ENCODE results near the gene WDFY1. TPM values are rescaled to one million over a fixed set of nuclear protein-coding genes. Genes with fewer than 3 reads are reported as not detected.

WDFY1 gene
- polyA plus RNA-seq, 10 donors, result 26.7 to 35.2 (median 31.4) TPM

DNA sequence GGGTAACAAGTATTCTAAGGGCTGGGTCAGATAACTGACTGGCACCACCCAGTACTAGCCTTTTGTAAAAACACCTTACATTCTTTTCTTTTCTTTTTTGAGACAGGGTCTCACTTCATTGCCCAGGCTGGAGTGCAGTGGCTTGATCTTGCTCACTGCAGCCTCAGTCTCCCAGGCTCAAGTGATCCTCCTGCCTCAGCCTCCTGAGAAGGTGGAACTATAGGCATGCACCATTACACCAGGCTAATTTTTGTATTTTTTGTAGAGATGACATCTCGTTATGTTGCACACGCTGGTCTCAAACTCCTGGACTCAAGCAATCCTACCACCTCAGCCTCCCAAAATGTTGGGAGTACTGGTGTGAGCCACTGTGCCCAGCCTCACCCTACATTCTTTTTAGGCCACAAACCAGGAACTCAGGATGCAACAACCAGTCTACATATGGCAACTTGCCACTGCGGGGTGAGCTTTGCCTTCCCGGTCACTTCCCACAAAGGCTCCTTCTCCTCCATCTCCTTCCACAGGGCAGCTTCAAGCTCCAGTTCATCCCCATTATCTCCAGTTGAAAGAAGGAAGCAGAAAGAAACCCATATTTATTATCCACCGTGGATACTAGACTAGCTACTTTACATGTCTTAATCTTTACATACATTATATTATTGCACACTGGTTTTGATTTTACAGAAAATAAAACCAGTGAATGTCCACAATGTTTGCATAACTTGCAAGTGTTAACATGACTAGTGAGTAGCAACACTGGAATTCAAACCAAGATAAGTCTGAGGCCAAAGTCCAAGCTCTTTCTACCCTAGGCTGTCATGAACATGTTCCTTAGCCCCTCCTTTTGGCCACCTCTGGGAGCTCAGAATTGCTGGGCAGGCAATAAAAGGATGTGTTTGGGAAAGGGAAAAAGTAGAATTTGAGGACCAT lies 84.1 kb downstream of the WDFY1 start:
- DNase-seq, result no peak

DNA sequence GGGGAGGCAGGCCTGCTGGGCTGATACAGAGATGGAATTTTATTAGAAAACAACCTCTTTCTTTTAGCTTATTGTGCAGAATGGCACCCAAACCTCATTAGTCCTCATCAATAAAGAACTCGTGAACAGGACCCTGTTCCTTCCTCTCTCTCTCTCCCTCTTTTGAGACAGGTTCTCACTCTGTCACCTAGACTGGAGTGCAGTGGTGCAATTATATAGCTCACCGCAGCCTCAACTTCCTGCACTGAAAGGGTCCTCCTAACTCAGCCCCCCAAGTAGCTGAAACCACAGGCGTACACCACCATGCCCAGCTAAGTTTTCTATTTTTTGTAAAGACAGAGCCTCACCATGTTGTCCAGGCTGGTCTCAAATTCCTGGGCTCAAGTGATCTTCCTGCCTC lies 86.1 kb downstream of the WDFY1 start:
- no peak for DNase-seq

- no peak for DNase-seq
These were observed 88.6 kb downstream of the WDFY1 start for GRCh38 chr2:223856584-223856983.

DNA sequence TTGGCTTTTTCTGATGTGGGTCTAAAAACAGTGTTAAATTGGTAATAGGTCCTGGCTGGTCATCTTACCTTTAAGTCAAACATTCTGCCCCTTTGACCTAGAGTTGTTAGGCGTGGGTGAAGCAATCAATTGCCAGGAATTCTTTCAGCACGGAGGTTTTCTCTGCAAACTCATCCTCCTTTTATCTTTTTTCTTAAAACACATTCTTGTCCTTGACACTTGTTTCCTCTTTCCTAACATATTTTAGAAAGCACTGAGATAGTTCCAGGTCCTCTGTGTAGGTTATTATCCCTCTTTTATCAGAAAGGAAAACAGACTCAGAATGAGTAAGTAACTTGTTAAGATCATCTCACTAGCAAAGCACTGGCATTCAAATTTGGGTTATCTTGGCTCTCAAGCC lies 89.1 kb downstream of the WDFY1 start:
- DNase-seq, result no peak

DNA sequence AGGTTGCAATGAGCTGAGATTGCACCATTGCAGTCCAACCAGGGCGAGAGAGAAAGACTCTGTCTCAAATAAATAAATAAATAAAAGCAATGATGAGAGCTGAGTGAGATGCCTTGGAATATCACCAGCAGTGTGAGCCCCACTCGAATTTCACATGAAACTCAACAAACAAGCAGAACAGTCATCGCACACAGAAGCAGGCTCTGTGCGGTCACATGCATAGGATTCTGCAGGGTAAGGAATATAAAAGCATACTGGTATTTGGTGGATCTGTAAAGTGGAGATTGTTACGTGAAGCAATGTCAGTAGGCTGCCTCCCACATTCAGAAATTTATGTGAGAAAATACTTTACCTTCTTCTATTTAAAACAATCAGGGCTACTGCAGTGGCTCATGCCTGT lies 89.7 kb downstream of the WDFY1 start:
- no peak for DNase-seq

- DNase-seq, result no peak
These were observed 90.4 kb downstream of the WDFY1 start for GRCh38 chr2:223854741-223855140.

DNA sequence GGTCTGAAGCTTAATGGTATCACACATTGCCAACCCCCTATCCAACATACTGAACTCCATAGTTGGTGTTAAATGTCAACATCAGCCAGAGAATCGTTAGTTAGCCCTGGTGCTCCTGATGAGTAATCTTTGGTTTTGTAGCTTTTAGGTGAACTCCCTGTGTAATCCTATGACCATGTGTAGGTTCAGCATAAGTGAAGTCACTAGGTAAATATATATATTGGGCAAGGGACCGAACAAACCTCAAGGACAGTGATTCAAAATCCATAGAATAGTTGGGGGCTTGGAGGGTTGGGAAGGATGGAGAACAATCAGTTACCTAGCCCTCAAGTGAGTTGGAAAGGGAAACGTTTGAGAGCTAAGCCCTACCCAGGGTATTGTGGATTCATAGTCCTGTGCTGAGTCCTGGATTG lies 91.7 kb downstream of the WDFY1 start:
- no peak for DNase-seq

DNA sequence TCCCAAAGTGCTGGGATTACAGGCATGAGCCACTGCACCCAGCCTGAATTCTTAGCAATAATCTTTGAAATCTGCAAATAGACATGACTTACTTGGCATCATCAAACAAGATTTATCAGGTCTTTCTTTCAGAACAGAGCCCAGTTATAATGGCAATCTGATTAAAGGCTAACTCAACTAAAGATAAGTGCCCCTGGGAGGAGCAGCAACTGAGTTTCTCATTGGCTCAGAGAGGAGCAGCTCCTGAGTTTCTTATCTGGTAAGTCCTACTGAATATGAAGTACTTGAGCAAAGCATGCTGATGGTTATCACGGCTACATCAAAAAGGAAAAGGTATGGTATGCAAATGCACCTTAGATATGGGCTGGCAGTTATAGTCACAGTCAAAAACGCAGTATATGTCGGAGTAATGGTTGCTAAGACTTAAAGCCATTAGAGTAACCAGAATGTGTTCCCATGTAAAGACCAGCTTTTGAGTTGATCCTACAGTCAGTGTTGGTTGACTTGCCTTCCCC lies 92.8 kb downstream of the WDFY1 start:
- no peak for DNase-seq

DNA sequence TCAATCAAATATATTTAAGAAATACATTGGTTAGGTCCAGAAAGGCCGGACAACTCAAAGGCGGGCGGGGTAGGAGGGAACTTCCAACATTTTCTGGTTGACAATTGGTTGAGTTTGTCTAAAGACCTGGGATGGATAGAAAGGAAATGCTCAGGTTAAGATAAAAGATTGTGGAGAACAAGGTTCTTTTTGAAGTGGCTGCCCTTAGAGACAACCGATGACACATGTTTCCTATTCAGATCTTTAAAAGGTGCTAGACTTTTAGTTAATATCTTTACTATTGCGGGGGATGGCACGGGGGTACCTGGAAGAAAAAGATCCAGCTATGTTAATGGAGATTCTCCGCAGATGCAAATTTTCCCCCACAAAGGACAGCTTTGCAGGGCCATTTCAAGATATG lies 97.7 kb downstream of the WDFY1 start:
- DNase-seq, result no peak

DNA sequence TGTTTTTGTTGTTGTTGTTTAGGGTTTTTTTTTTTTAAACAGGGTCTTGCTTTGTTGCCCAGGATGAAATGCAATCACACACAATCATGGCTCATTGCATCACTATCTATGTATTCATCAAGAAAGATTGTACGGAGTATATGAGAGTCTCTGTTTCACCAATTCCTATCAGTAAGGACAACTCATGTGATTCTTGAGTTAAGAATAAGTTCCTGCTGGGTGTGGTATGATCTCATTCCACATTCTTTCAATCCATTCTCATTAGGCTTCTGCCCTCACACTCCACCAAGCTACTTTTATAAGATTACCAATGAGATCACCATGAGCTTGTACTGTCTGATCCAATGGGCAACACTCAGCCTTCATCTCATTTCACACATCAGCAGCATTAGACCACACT lies 98.6 kb downstream of the WDFY1 start:
- peak in 1 of 3 donors; percentile 57 for DNase-seq

GRCh38 chr2:223841436-223842190 lies 103.5 kb downstream of the WDFY1 start:
- no peak for DNase-seq

- DNase-seq, result peak in 2 of 3 donors; percentile 38 to 71
These were observed 107.7 kb downstream of the WDFY1 start, which contains the start of gene AP1S3 for GRCh38 chr2:223837287-223838061. TSS of gene AP1S3 (minus strand) at chr2:223837582. CDS start at chr2:223837450, 132 bp downstream.

DNA sequence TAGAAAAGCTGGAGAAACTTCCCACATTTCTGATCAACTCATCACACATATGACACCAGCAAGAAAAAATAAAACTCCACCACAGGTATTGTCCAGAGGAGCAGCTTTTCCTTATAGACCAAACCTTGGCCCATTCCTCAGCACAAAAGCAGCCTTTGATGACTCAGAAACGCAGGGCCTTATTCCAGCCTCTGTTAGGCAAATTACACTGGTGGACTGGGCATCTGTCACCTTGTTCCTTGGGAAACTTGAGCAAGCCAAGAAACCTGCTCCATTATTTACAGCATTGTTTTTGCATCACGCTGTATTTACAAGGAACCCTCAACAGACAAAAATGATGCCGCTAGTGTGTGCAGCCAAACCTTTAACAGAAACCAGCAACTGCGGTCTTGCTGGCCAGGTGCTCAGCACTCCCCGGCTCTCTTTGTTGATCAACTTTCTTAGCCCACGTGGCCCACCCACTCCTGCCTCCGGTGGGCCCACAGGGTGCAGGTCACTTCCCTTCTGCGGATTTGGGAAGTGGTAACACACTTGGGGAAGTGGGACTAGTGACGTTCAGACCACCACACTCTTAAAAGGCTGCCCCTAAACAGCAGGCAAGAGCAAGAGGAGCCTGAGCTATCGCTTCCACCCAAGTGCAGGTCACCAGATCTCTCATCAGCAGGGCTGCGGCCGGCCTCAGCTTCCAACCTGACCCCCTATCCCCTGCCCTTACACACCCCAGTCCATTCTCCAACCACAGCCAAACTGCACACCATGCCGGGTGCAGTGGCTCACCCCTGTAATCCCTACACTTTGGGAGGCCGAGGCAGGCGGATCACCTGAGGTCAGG lies 109.2 kb downstream of the WDFY1 start:
- no peak for DNase-seq

DNA sequence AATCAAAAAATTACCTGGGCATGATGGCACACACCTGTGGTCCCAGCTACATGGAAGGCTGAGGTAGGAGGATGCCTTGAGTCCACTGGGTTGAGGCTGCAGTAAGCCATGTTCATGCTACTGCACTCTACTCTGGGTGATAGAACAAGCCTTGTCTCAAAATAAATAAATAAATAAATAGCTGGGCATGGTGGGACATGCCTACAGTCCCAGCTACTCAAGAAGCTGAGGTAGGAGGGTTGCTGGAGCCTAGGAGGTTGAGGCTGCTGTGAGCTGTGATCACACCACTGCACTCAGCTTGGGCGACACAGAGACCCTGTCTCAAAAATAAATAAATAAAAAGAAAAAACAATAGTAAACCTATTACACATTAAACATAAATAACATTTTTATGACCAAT lies 110.7 kb downstream of the WDFY1 start:
- DNase-seq, result no peak

DNA sequence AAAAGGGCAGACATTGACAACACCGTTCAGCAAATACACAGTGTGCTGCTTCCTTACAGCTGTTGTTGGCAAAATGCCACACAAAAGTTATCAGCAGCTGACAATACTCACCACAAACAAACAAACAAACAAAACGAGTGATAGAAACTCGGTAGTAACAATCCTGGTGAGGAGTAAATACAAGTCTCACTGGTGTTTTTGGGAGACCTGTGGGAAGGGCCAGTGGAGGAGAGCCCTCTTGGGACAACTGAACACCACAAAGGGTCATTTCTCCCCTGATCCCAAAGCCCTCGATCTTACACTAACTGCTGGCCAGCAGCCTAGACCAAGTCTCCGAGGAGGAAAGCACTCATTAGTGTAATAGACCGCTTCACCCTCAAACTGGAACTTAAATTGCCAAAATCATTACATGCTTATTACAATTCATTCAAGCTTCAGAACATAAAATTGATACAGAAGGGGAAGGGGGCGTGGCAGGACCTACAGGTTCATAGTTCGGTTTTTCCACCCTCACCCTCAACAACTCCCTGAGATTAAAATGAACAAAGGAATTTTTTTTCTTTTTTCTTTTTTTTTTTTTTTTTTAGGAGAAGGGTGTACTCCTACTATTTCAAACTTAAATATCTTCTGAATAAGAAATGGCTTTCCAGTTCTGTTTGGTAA lies 112.8 kb downstream of the WDFY1 start:
- DNase-seq, result peak in 2 of 3 donors; percentile 10 to 32

DNA sequence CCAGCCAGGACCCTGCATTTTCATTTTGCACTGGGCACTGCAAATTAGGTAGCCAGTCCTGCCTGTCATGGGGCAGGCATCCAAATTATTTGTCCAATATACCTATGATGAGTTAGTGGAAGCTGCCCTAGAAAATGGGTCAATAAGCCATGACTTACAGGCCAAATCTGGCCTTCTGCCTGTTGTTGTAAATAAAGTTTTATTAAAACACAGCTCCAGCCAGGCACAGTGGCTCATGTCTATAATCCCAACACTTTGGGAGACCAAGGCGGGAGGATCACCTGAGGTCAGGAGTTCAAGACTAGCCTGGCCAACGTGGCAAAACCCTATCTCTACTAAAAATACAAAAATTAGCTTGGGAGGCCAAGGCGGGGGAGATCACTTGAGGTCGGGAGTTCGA lies 116.0 kb downstream of the WDFY1 start:
- DNase-seq, result no peak

DNA sequence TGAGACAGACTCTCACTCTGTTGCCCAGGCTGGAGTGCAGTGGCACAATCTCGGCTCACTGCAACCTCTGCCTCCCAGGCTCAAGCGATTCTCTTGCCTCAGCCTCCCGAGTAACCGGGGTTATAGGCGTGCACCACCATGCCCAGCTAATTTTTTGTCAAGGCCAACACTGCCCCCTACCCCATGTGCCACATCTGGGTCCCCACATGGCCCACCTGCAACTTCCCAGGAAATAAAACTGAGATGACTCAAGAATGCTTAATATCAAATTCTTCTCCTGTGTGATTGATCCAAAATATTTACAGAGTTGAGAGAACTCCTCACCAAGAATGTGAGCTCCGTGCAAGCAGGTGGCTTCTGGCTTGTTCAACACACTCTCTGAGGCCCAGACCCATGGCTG lies 116.8 kb downstream of the WDFY1 start:
- no peak for DNase-seq

GRCh38 chr2:223826995-223827394 lies 118.1 kb downstream of the WDFY1 start:
- DNase-seq, result no peak
